Adrenal gland (tissue), 5 donors: Measurements from ENCODE around the gene ANKRD44.

ENCODE experiments used
- CTCF ChIP-seq, 6 experiments: fragments of 450-650 bp in 4 of 6; fragments of 200-600 bp in 2 of 6; sonication (generic) in 1 of 6; IDR thresholded peaks; 1 replicate in 5 of 6; 2 replicates in 1 of 6; pipeline versions ENCODE4 v1.5.1 to v1.8.0; 2016 to 2021; ENCODE audit warnings: antibody characterized with exemption in 6 of 6, mild to moderate bottlenecking in 2 of 6, moderate library complexity in 1 of 6
- POLR2A ChIP-seq, 2 donors: fragments of 450-650 bp; IDR thresholded peaks; one replicate each; pipeline ENCODE4 v1.6.1; 2017; ENCODE audit warnings: antibody characterized with exemption in 2 of 2, mild to moderate bottlenecking in 2 of 2, moderate library complexity in 1 of 2
- donor health status: DM: no; HTN: no; CAD: no.

- TF ChIP-seq CTCF (IDR thresholded peaks at IDR 0.05) (no peak), POLR2A (IDR thresholded peaks at IDR 0.05) (no peak)
Observed at GRCh38 chr2:197075281-197075680, 235.3 kb downstream of the ANKRD44 start.
